HEK293T (cell line): Measurements from ENCODE around the gene DACH1.

ENCODE experiments used
- CTCF ChIA-PET: fragments of 350-600 bp; formaldehyde crosslinking; extraction: SDS; loops from one replicate; lab custom pipeline; 2021; ENCODE audit warnings: antibody characterized with exemption, inconsistent platforms; lab: Yijun Ruan, JAX
- POLR2A ChIA-PET: fragments of 350-600 bp; formaldehyde crosslinking; extraction: SDS; loops from one replicate; lab custom pipeline; 2020; ENCODE audit warnings: antibody characterized with exemption, inconsistent platforms; lab: Yijun Ruan, JAX
- DNase-seq: peaks from one replicate; pipeline ENCODE4 v3.0.0; 2012; ENCODE audit warnings: mixed read lengths; ENCODE audit errors: extremely low spot score
- ARNT ChIP-seq: fragments of 450-650 bp; IDR thresholded peaks from 2 replicates; pipeline ENCODE4 v1.6.1; 2017; ENCODE audit warnings: mild to moderate bottlenecking
- BHLHE40 ChIP-seq: fragments of 450-650 bp; IDR thresholded peaks from 2 replicates; pipeline ENCODE4 v1.6.1; 2016; ENCODE audit warnings: mild to moderate bottlenecking, moderate library complexity, borderline replicate concordance
- CTBP1 ChIP-seq: fragments of 450-650 bp; IDR thresholded peaks from 2 replicates; pipeline ENCODE4 v1.6.1; 2016; ENCODE audit warnings: borderline replicate concordance
- ELF4 ChIP-seq: fragments of 450-650 bp; IDR thresholded peaks from 2 replicates; pipeline ENCODE4 v1.6.1; 2017; ENCODE audit warnings: antibody characterized with exemption
- FOXA1 ChIP-seq: fragments of 450-650 bp; IDR thresholded peaks from 2 replicates; pipeline ENCODE4 v1.6.1; 2016; ENCODE audit warnings: mild to moderate bottlenecking
- FOXK2 ChIP-seq: fragments of 450-650 bp; IDR thresholded peaks from 2 replicates; pipeline ENCODE4 v1.6.1; 2016; ENCODE audit warnings: mild to moderate bottlenecking
- FOXM1 ChIP-seq: fragments of 450-650 bp; IDR thresholded peaks from 2 replicates; pipeline ENCODE4 v1.6.1; 2017; ENCODE audit warnings: mild to moderate bottlenecking, borderline replicate concordance
- HDGF ChIP-seq: fragments of 450-650 bp; IDR thresholded peaks from 2 replicates; pipeline ENCODE4 v1.6.1; 2017; ENCODE audit warnings: antibody characterized with exemption, borderline replicate concordance
- L3MBTL2 ChIP-seq: fragments of 450-650 bp; conservative IDR thresholded peaks from 2 replicates; pipeline ENCODE4 v1.6.1; 2016; ENCODE audit warnings: mild to moderate bottlenecking
- LEF1 ChIP-seq: fragments of 450-650 bp; IDR thresholded peaks from 2 replicates; pipeline ENCODE4 v1.6.1; 2017; ENCODE audit warnings: mild to moderate bottlenecking, borderline replicate concordance
- NFRKB ChIP-seq: fragments of 450-650 bp; IDR thresholded peaks from 2 replicates; pipeline ENCODE4 v1.6.1; 2016; ENCODE audit warnings: mild to moderate bottlenecking, moderate library complexity
- PKNOX1 ChIP-seq: fragments of 450-650 bp; IDR thresholded peaks from 2 replicates; pipeline ENCODE4 v1.6.1; 2016
- SP1 ChIP-seq: fragments of 450-650 bp; IDR thresholded peaks from 2 replicates; pipeline ENCODE4 v1.6.1; 2017
- SUZ12 ChIP-seq: fragments of 450-650 bp; IDR thresholded peaks from 2 replicates; pipeline ENCODE4 v1.6.1; 2016; ENCODE audit warnings: mild to moderate bottlenecking
- TARDBP ChIP-seq: fragments of 450-650 bp; IDR thresholded peaks from 2 replicates; pipeline ENCODE4 v1.6.1; 2016
- ZNF384 ChIP-seq: fragments of 450-650 bp; IDR thresholded peaks from 2 replicates; pipeline ENCODE4 v1.6.1; 2016

Gene DACH1

GRCh38 chr13:71860547-71861138, 6.4 kb downstream of the DACH1 start:
- CTCF ChIA-PET, result interaction anchor here (0.6 kb wide), 1 partner anchor 28 kb away, joined by 3 read pairs; no protein-coding TSS in a partner anchor
- no peak for DNase-seq
- TF ChIP-seq TARDBP (no peak), LEF1 (peak; percentile 87), FOXM1 (no peak), ZNF384 (peak; percentile 39; the same call in 1 of the 2 replicates), SP1 (no peak), FOXA1 (no peak), PKNOX1 (peak; percentile 97), CTBP1 (peak; percentile 94), BHLHE40 (no peak), FOXK2 (peak; percentile 68; the same call in 1 of the 2 replicates), L3MBTL2 (no peak), ARNT (0 out of 2 replicates have a peak, but pooled peaks have one; percentile 70), NFRKB (no peak)
- POLR2A ChIA-PET, result interaction anchor here (1.0 to 1.4 kb wide), 2 partner anchors 9 to 73 kb away, joined by 3 read pairs; no protein-coding TSS in a partner anchor

DNA sequence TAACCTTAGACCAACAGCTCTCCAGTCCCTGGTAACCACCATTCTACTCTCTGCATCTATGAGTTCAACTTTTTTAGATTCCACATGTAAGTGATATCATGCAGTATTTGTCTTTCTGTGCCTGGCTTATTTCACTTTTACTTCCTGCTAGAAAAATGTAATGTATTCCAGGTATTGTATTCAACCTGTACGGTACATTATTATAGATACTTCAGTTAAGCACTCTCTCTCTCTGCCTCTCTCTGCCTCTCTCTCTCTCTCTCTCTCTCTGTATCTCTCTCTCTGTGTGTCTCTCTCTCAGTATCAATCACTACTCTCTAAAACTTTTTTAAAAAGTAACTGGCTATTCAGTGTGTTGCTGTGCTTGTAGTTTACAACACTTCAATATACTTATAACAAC, 8.4 kb downstream of the DACH1 start:
- ChIA-PET POLR2A (no interaction called here), CTCF (interaction anchor here (0.6 kb wide), 1 partner anchor 837 kb away, joined by 5 read pairs; no protein-coding TSS in a partner anchor)
- no peak for DNase-seq
- TF ChIP-seq FOXK2, result no peak
- TF ChIP-seq BHLHE40, result no peak
- no peak for TF ChIP-seq L3MBTL2
- no peak for TF ChIP-seq FOXA1
- TF ChIP-seq ZNF384, result no peak
- no peak for TF ChIP-seq PKNOX1
- TF ChIP-seq TARDBP, result no peak

DNA sequence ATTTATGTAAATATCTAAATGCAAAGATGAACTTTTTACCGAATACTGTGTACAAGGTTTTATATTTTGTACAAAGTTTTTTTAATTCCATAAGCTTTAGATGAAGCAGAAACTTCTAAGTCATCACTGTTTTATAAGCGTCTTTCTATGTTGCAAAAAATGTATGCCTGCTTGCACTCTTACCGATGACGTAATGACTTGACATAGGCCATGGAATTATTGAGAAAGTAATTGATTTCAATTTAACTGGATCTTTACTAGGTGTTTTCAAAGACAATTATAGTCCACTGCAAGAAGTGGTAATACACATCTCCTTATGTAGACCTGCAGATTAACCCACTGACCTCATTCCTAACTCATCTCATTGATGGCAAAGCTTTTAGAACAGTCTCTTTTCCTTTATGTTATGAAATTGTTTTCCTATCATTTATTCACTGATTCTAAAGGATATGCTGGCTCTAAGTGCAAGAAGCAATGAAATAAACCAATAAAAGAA, 10.4 kb downstream of the DACH1 start:
- no peak for TF ChIP-seq L3MBTL2
- no peak for TF ChIP-seq FOXK2
- TF ChIP-seq NFRKB, result no peak
- TF ChIP-seq SUZ12, result no peak
- no peak for TF ChIP-seq CTBP1
- TF ChIP-seq FOXM1, result no peak
- TF ChIP-seq HDGF, result no peak
- TF ChIP-seq BHLHE40, result no peak
- no peak for TF ChIP-seq SP1
- TF ChIP-seq ELF4, result no peak
- no peak for TF ChIP-seq LEF1
- TF ChIP-seq FOXA1, result no peak
- no peak for TF ChIP-seq ZNF384
- TF ChIP-seq ARNT, result no peak
- TF ChIP-seq TARDBP, result no peak
- TF ChIP-seq PKNOX1, result no peak
- POLR2A ChIA-PET, result interaction anchor here (0.7 kb wide), 1 partner anchor 9 kb away, joined by 3 read pairs; no protein-coding TSS in a partner anchor
- CTCF ChIA-PET, result no interaction called here
- DNase-seq, result no peak

GRCh38 chr13:71854401-71854800, 12.6 kb downstream of the DACH1 start:
- POLR2A ChIA-PET, result interaction anchor here (1.7 kb wide), 1 partner anchor 13 kb away, joined by 6 read pairs; the partner anchor contains the start of gene DACH1
- DNase-seq, result no peak
- CTCF ChIA-PET, result no interaction called here
- peak; percentile 35; the same call in 1 of the 2 replicates for TF ChIP-seq PKNOX1
- TF ChIP-seq FOXK2, result no peak

DNA sequence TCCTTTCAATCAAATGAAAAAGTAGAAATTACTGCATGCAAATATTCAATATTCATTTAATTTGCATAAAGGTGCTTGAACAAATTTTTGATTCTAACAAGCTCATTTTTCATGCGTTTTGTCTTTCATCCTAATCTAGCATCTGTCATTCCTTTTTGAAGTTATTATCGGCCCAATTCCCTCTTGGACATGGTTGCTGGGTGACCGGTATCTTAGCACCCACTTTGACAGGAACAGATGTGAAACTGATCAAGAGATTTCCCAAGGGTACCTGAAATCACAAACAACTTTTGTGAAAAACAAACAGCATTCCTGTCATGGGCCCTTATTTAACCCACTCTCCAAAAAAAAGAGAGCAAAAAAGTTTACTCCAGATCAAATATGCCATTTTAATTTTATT, 13.3 kb downstream of the DACH1 start:
- ChIA-PET POLR2A (interaction anchor here (0.6 to 1.7 kb wide), 2 partner anchors 14 to 532 kb away, joined by 3 to 6 read pairs; partner anchors contain the start of gene DACH1), CTCF (no interaction called here)
- no peak for DNase-seq
- TF ChIP-seq HDGF, result no peak
- no peak for TF ChIP-seq NFRKB
- no peak for TF ChIP-seq SP1
- no peak for TF ChIP-seq LEF1
- no peak for TF ChIP-seq ELF4
- no peak for TF ChIP-seq FOXK2

- POLR2A ChIA-PET, result no interaction called here
These were observed 14.3 kb downstream of the DACH1 start for GRCh38 chr13:71852736-71853135.

More at GRCh38 chr13:71852736-71853135, 14.3 kb downstream of the DACH1 start:
- TF ChIP-seq CTBP1 (no peak), ELF4 (no peak), NFRKB (no peak)
- DNase-seq, result no peak
- CTCF ChIA-PET, result no interaction called here
